WTC11 (cell line): ENCODE data around the gene ARHGAP10. TPM values are rescaled to one million over a fixed set of nuclear protein-coding genes. Genes with fewer than 3 reads are reported as not detected.

Source experiments
- ATAC-seq: fragments of 200-7000 bp; cut with Tn5 transposase; 2 replicates; pipeline ENCODE4 v1.10.0; 2021; ENCODE audit warnings: mild to moderate bottlenecking, moderate library complexity
- CTCF ChIA-PET: fragments of 300-600 bp; sonication (Branson Sonifier 250); formaldehyde crosslinking; loops from one replicate; lab custom pipeline; 2021; ENCODE audit warnings: antibody characterized with exemption; lab: Charles Lee
- POLR2A ChIA-PET: fragments of 350-600 bp; sonication (Branson Sonifier 250); formaldehyde crosslinking; loops from one replicate; lab custom pipeline; 2021; ENCODE audit warnings: antibody characterized with exemption; lab: Charles Lee
- DNase-seq: peaks from one replicate; pipeline ENCODE4 v3.0.0; 2021; ENCODE audit warnings: low spot score
- H3K27ac Mint-ChIP-seq: 2 replicates; pipeline ENCODE4 v1.8.0; 2021; ENCODE audit warnings: mixed read lengths
- H3K27me3 Mint-ChIP-seq: 2 replicates; pipeline ENCODE4 v1.8.0; 2021; ENCODE audit warnings: low read depth, mild to moderate bottlenecking, moderate library complexity, mixed read lengths
- H3K36me3 Mint-ChIP-seq: 2 replicates; pipeline ENCODE4 v1.8.0; 2021; ENCODE audit warnings: mixed read lengths
- H3K4me1 Mint-ChIP-seq: 2 replicates; pipeline ENCODE4 v1.8.0; 2022; ENCODE audit warnings: mixed read lengths
- H3K4me3 Mint-ChIP-seq: 2 replicates; pipeline ENCODE4 v1.8.0; 2021; ENCODE audit warnings: mild to moderate bottlenecking, moderate library complexity, mixed read lengths
- H3K9me3 Mint-ChIP-seq: 2 replicates; pipeline ENCODE4 v1.8.0; 2021; ENCODE audit warnings: mixed read lengths
- CBFB ChIP-seq: sonication (generic); formaldehyde crosslinking; IDR thresholded peaks from 2 replicates; pipeline ENCODE4 v1.8.1; 2022; ENCODE audit warnings: mild to moderate bottlenecking, low read depth, missing genetic modification reagents
- ESRRA ChIP-seq: sonication (generic); formaldehyde crosslinking; IDR thresholded peaks from 2 replicates; pipeline ENCODE4 v1.8.1; 2022; ENCODE audit warnings: mild to moderate bottlenecking, missing genetic modification reagents, borderline replicate concordance
- FOXK1 ChIP-seq: sonication (generic); formaldehyde crosslinking; IDR thresholded peaks from 2 replicates; pipeline ENCODE4 v1.8.0; 2022; ENCODE audit warnings: mild to moderate bottlenecking, moderate library complexity, missing genetic modification reagents
- IRF2 ChIP-seq: sonication (generic); formaldehyde crosslinking; IDR thresholded peaks from 2 replicates; pipeline ENCODE4 v1.8.0; 2022; ENCODE audit warnings: low read depth, missing genetic modification reagents, borderline replicate concordance
- JAZF1 ChIP-seq: fragments of 250-450 bp; sonication (Bioruptor Pico); IDR thresholded peaks from 2 replicates; pipeline ENCODE4 v1.9.0; 2021; ENCODE audit warnings: moderate library complexity, mild to moderate bottlenecking, inconsistent platforms
- NFATC4 ChIP-seq: fragments of 250-450 bp; sonication (Bioruptor Pico); IDR thresholded peaks from 2 replicates; pipeline ENCODE4 v1.9.0; 2021; ENCODE audit warnings: mild to moderate bottlenecking
- NFE2L1 ChIP-seq: sonication (generic); formaldehyde crosslinking; IDR thresholded peaks from 2 replicates; pipeline ENCODE4 v1.8.1; 2023; ENCODE audit warnings: missing genetic modification reagents
- NFYB ChIP-seq: sonication (generic); formaldehyde crosslinking; conservative IDR thresholded peaks from 2 replicates; pipeline ENCODE4 v1.8.0; 2022; ENCODE audit warnings: low read depth, missing genetic modification reagents
- NR1H2 ChIP-seq: sonication (generic); formaldehyde crosslinking; IDR thresholded peaks from 2 replicates; pipeline ENCODE4 v1.9.0; 2021; ENCODE audit warnings: mild to moderate bottlenecking, moderate library complexity, missing genetic modification reagents
- PRRX2 ChIP-seq: fragments of 250-450 bp; sonication (Bioruptor Pico); IDR thresholded peaks from 2 replicates; pipeline ENCODE4 v1.8.0; 2021; ENCODE audit warnings: mild to moderate bottlenecking
- SMAD4 ChIP-seq: sonication (generic); formaldehyde crosslinking; IDR thresholded peaks from 2 replicates; pipeline ENCODE4 v1.8.0; 2022; ENCODE audit warnings: mild to moderate bottlenecking, missing genetic modification reagents
- TEAD1 ChIP-seq: sonication (generic); formaldehyde crosslinking; IDR thresholded peaks from 2 replicates; pipeline ENCODE4 v1.8.0; 2022; ENCODE audit warnings: mild to moderate bottlenecking, missing genetic modification reagents
- TP53 ChIP-seq: sonication (generic); formaldehyde crosslinking; IDR thresholded peaks from 2 replicates; pipeline ENCODE4 v1.8.1; 2023; ENCODE audit warnings: mild to moderate bottlenecking, missing genetic modification reagents
- ZNF219 ChIP-seq: sonication (generic); formaldehyde crosslinking; IDR thresholded peaks from 2 replicates; pipeline ENCODE4 v1.8.0; 2023; ENCODE audit warnings: missing genetic modification reagents, mild to moderate bottlenecking, borderline replicate concordance
- ZNF317 ChIP-seq: sonication (generic); formaldehyde crosslinking; IDR thresholded peaks from 2 replicates; pipeline ENCODE4 v1.8.1; 2023; ENCODE audit warnings: low read depth, mild to moderate bottlenecking, moderate library complexity, missing genetic modification reagents, borderline replicate concordance
- total RNA-seq: library from RNA; stranded (reverse); gene quantifications from 3 replicates; pipeline ENCODE4 v1.2.3, GENCODE V29; 2021
- TF ChIP-seq, protein P1 (sequence below): sonication (generic); formaldehyde crosslinking; IDR thresholded peaks from 2 replicates; pipeline ENCODE4 v1.8.1; 2023; ENCODE audit warnings: mild to moderate bottlenecking, missing genetic modification reagents, moderate library complexity
- TF ChIP-seq, protein P2 (sequence below): sonication (generic); formaldehyde crosslinking; IDR thresholded peaks from 2 replicates; pipeline ENCODE4 v1.8.0; 2022; ENCODE audit warnings: mild to moderate bottlenecking, missing genetic modification reagents
- TF ChIP-seq, protein P3 (sequence below): sonication (generic); formaldehyde crosslinking; IDR thresholded peaks from 2 replicates; pipeline ENCODE4 v1.8.1; 2023; ENCODE audit warnings: mild to moderate bottlenecking, missing genetic modification reagents
- TF ChIP-seq, protein P4 (sequence below): sonication (generic); formaldehyde crosslinking; IDR thresholded peaks from 2 replicates; pipeline ENCODE4 v1.8.1; 2022; ENCODE audit warnings: mild to moderate bottlenecking, moderate library complexity, missing genetic modification reagents
- TF ChIP-seq, protein P5 (sequence below): sonication (generic); formaldehyde crosslinking; IDR thresholded peaks from 2 replicates; pipeline ENCODE4 v1.8.0; 2023; ENCODE audit warnings: missing genetic modification reagents
- TF ChIP-seq, protein P6 (sequence below): sonication (generic); formaldehyde crosslinking; IDR thresholded peaks from 2 replicates; pipeline ENCODE4 v1.8.1; 2022; ENCODE audit warnings: low read depth, mild to moderate bottlenecking, moderate library complexity, missing genetic modification reagents, borderline replicate concordance
- TF ChIP-seq, protein P7 (sequence below): sonication (generic); formaldehyde crosslinking; IDR thresholded peaks from 2 replicates; pipeline ENCODE4 v1.8.1; 2023; ENCODE audit warnings: mild to moderate bottlenecking, moderate library complexity, missing genetic modification reagents
- TF ChIP-seq, protein P8 (sequence below): fragments of 250-450 bp; sonication (Bioruptor Pico); IDR thresholded peaks from 2 replicates; pipeline ENCODE4 v1.9.0; 2021; ENCODE audit warnings: mild to moderate bottlenecking

Gene ARHGAP10
- total RNA-seq, 1 experiment from 2014 or later, result 9.6 TPM

DNA sequence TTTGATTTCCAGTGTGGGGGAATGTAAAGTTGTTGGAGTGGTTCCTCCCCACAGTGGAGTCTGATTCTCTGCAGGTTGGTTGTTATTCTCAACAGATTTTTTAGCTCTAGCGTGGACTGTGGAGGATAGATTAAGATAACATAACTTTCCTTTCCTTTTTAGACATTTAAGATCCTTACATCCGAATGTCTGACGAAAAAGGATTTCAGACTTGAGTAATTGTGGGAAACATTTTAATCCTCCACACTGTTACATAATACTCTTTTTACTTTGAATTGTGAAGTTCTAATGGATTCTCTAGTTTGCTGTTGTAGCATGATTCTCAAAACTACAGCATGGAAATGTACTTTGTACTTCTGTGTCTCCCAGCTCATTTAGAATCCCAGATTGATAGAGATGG lies 107.8 kb downstream of the ARHGAP10 start:
- no peaks in the 10 kb centered on the region for H3K36me3 Mint-ChIP-seq
- CTCF ChIA-PET, result interaction anchor here (1.2 kb wide), 1 partner anchor 27 kb away, joined by 9 read pairs; no protein-coding TSS in a partner anchor
- POLR2A ChIA-PET, result no interaction called here
- TF ChIP-seq, protein P1, sequence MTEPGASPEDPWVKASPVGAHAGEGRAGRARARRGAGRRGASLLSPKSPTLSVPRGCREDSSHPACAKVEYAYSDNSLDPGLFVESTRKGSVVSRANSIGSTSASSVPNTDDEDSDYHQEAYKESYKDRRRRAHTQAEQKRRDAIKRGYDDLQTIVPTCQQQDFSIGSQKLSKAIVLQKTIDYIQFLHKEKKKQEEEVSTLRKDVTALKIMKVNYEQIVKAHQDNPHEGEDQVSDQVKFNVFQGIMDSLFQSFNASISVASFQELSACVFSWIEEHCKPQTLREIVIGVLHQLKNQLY (CRISPR knock-in tag), result no peak
- TF ChIP-seq JAZF1 (CRISPR knock-in tag) (no peak), FOXK1 (no peak), TP53 (no peak), PRRX2 (no peak), SMAD4 (no peak), TEAD1 (CRISPR knock-in tag) (no peak), IRF2 (CRISPR knock-in tag) (no peak), NFATC4 (CRISPR knock-in tag) (no peak), CBFB (CRISPR knock-in tag) (no peak), NFE2L1 (CRISPR knock-in tag) (no peak), NFYB (no peak)
- TF ChIP-seq, protein P2, sequence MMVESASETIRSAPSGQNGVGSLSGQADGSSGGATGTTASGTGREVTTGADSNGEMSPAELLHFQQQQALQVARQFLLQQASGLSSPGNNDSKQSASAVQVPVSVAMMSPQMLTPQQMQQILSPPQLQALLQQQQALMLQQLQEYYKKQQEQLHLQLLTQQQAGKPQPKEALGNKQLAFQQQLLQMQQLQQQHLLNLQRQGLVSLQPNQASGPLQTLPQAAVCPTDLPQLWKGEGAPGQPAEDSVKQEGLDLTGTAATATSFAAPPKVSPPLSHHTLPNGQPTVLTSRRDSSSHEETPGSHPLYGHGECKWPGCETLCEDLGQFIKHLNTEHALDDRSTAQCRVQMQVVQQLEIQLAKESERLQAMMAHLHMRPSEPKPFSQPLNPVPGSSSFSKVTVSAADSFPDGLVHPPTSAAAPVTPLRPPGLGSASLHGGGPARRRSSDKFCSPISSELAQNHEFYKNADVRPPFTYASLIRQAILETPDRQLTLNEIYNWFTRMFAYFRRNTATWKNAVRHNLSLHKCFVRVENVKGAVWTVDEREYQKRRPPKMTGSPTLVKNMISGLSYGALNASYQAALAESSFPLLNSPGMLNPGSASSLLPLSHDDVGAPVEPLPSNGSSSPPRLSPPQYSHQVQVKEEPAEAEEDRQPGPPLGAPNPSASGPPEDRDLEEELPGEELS (CRISPR knock-in tag), result no peak
- TF ChIP-seq, protein P3, sequence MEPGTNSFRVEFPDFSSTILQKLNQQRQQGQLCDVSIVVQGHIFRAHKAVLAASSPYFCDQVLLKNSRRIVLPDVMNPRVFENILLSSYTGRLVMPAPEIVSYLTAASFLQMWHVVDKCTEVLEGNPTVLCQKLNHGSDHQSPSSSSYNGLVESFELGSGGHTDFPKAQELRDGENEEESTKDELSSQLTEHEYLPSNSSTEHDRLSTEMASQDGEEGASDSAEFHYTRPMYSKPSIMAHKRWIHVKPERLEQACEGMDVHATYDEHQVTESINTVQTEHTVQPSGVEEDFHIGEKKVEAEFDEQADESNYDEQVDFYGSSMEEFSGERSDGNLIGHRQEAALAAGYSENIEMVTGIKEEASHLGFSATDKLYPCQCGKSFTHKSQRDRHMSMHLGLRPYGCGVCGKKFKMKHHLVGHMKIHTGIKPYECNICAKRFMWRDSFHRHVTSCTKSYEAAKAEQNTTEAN (CRISPR knock-in tag), result no peak
- TF ChIP-seq, protein P4, sequence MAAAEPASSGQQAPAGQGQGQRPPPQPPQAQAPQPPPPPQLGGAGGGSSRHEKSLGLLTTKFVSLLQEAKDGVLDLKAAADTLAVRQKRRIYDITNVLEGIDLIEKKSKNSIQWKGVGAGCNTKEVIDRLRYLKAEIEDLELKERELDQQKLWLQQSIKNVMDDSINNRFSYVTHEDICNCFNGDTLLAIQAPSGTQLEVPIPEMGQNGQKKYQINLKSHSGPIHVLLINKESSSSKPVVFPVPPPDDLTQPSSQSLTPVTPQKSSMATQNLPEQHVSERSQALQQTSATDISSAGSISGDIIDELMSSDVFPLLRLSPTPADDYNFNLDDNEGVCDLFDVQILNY, result no peak
- TF ChIP-seq, protein P5, sequence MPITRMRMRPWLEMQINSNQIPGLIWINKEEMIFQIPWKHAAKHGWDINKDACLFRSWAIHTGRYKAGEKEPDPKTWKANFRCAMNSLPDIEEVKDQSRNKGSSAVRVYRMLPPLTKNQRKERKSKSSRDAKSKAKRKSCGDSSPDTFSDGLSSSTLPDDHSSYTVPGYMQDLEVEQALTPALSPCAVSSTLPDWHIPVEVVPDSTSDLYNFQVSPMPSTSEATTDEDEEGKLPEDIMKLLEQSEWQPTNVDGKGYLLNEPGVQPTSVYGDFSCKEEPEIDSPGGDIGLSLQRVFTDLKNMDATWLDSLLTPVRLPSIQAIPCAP (CRISPR knock-in tag), result no peak
- TF ChIP-seq, protein P6, sequence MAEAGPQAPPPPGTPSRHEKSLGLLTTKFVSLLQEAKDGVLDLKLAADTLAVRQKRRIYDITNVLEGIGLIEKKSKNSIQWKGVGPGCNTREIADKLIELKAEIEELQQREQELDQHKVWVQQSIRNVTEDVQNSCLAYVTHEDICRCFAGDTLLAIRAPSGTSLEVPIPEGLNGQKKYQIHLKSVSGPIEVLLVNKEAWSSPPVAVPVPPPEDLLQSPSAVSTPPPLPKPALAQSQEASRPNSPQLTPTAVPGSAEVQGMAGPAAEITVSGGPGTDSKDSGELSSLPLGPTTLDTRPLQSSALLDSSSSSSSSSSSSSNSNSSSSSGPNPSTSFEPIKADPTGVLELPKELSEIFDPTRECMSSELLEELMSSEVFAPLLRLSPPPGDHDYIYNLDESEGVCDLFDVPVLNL, result no peak
- TF ChIP-seq, all 79 proteins: peak for 0
- DNase-seq (no peak), ATAC-seq (no peak)
- no peaks in the 10 kb centered on the region for H3K9me3 Mint-ChIP-seq
- no peak overlapping the region for H3K4me3 Mint-ChIP-seq
- H3K27me3 Mint-ChIP-seq, result no peaks in the 10 kb centered on the region
- H3K27ac Mint-ChIP-seq, result no peak overlapping the region
- peaks cover 44% of the 10 kb centered on the region for H3K4me1 Mint-ChIP-seq

DNA sequence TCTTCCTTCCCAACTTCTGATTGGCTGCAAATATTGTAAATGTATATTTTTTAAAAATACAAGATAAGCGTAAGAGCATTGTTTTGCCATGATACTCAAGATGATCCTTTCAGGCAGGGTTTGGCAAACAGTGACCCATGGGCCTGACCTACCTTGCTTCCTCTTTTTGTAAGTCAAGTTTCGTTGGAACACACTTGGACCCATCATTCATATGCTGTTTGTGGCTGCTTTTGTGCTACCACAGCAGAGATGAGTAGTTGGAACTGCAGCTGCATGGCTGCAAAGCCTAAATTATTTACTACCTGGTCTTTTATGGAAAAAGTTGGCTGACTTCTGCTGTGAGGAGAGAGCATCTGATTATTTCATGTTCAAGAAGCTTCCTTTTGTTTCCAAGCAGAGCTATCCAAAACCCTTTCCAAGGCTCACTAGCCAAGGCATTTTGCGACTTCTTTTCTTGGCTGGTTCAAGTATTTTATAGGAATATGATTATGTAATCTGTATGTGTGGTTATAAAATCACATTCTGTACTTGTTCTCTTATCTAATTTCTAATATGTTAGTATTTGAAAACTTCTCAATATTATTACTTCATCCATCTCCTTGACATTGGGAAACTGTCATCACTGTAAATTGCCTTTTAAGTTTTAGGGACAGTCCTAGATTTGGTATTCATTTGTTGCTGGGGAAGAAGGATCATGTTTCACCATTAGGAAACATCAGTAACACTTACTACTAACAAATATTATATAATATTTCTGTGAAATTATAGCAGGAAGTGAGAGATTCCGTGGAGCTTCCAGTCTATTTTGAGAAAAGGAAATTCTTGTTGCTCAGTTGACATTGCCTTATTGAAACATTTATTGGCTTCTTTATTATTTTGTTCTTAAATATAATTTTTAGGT lies 109.2 kb downstream of the ARHGAP10 start:
- ChIA-PET POLR2A (no interaction called here), CTCF (interaction anchor here (0.6 to 1.2 kb wide), 3 partner anchors 26 to 131 kb away, joined by 3 to 9 read pairs (median 5); no protein-coding TSS in a partner anchor)
- Mint-ChIP-seq H3K27me3 (no peaks in the 10 kb centered on the region), H3K4me1 (peaks cover 30% of the 10 kb centered on the region), H3K27ac (no peak overlapping the region), H3K9me3 (no peaks in the 10 kb centered on the region), H3K36me3 (no peaks in the 10 kb centered on the region), H3K4me3 (no peak overlapping the region)
- DNase-seq (no peak), ATAC-seq (no peak)
- TF ChIP-seq ZNF317 (CRISPR knock-in tag) (no peak), ESRRA (CRISPR knock-in tag) (no peak), TP53 (no peak), ZNF219 (no peak), NR1H2 (no peak)
- TF ChIP-seq, protein P5 (CRISPR knock-in tag), result no peak
- TF ChIP-seq, protein P7, sequence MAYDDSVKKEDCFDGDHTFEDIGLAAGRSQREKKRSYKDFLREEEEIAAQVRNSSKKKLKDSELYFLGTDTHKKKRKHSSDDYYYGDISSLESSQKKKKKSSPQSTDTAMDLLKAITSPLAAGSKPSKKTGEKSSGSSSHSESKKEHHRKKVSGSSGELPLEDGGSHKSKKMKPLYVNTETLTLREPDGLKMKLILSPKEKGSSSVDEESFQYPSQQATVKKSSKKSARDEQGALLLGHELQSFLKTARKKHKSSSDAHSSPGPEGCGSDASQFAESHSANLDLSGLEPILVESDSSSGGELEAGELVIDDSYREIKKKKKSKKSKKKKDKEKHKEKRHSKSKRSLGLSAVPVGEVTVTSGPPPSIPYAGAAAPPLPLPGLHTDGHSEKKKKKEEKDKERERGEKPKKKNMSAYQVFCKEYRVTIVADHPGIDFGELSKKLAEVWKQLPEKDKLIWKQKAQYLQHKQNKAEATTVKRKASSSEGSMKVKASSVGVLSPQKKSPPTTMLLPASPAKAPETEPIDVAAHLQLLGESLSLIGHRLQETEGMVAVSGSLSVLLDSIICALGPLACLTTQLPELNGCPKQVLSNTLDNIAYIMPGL (CRISPR knock-in tag), result no peak
- TF ChIP-seq, protein P8, sequence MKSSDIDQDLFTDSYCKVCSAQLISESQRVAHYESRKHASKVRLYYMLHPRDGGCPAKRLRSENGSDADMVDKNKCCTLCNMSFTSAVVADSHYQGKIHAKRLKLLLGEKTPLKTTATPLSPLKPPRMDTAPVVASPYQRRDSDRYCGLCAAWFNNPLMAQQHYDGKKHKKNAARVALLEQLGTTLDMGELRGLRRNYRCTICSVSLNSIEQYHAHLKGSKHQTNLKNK (CRISPR knock-in tag), result no peak
